ENCODE measurements around the gene MYO5A. TPM values are rescaled to one million over a fixed set of nuclear protein-coding genes. Genes with fewer than 3 reads are reported as not detected.

MYO5A gene
- total RNA-seq, 1 donor: 54.3 TPM

DNA sequence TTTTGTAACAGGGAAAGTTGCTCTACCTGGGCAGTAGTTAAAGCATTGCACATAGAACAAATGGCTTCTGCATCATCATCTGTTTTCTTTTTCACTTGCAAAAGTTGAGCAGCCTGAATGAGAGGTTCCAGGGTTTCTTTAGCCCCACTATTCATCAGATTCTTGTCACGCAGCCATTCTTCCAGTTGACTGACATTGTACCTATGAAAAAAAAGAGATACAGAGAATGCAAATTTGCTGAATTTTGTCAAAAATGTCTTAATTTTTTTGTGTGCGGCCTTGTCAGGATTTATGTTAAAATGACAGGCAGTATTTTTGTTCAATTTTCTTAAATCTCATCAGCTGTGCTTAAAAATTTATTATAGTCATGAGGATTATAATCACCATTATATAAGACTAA lies 211.7 kb downstream of the MYO5A start:
- TF ChIP-seq, protein P1, sequence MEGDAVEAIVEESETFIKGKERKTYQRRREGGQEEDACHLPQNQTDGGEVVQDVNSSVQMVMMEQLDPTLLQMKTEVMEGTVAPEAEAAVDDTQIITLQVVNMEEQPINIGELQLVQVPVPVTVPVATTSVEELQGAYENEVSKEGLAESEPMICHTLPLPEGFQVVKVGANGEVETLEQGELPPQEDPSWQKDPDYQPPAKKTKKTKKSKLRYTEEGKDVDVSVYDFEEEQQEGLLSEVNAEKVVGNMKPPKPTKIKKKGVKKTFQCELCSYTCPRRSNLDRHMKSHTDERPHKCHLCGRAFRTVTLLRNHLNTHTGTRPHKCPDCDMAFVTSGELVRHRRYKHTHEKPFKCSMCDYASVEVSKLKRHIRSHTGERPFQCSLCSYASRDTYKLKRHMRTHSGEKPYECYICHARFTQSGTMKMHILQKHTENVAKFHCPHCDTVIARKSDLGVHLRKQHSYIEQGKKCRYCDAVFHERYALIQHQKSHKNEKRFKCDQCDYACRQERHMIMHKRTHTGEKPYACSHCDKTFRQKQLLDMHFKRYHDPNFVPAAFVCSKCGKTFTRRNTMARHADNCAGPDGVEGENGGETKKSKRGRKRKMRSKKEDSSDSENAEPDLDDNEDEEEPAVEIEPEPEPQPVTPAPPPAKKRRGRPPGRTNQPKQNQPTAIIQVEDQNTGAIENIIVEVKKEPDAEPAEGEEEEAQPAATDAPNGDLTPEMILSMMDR (IDR thresholded peaks at IDR 0.05; ENCODE audit: extremely low read depth, low read depth, low read length): no peak
- no peaks in the 10 kb centered on the region for H3K4me1 ChIP-seq (ENCODE audit: insufficient read depth, low read length)
- no peaks in the 10 kb centered on the region for H4K20me1 ChIP-seq (ENCODE audit: insufficient read depth, low read length)
- no peaks in the 10 kb centered on the region for H3K27me3 ChIP-seq (ENCODE audit: insufficient read depth, low read length)
- H3K36me3 ChIP-seq (ENCODE audit: insufficient read depth, low read length): peaks cover 13% of the 10 kb centered on the region
- no peaks in the 10 kb centered on the region for H3K79me2 ChIP-seq (ENCODE audit: insufficient read depth, low read length)
- H3K9me3 ChIP-seq (ENCODE audit: low read depth, low read length): no peaks in the 10 kb centered on the region
- no peak overlapping the region for H3K4me3 ChIP-seq (ENCODE audit: insufficient read depth, low read length)
- no peak for DNase-seq (ENCODE audit: insufficient read length, low spot score, missing footprints)
- no peak overlapping the region for H3K4me2 ChIP-seq (ENCODE audit: insufficient read depth, low read length)
- no peak overlapping the region for H3K27ac ChIP-seq (ENCODE audit: low read depth, low read length)
- no peak overlapping the region for H2AFZ ChIP-seq (ENCODE audit: low read length)

DNA sequence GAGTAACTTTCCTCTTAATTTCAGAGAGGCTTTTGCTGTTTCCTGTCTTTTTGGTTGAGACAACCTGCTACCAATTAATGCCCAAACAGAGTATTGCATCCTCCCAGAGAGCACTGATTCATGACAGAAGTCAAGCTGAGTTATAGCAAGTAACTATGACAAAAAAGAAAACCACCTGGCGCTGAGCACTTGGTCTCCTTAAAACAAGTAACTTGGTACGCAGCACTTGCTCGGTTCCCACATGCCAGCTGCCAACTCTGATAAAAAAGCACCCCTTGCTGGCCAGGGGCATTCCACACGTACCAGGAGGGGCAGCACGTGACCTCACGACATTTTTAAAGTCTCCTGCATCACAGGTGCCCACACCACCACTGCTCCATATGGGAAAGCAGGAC lies 219.5 kb downstream of the MYO5A start:
- H2AFZ ChIP-seq (ENCODE audit: low read length): no peak overlapping the region
- H3K4me1 ChIP-seq (ENCODE audit: insufficient read depth, low read length): peaks cover 8% of the 10 kb centered on the region
- H3K9me3 ChIP-seq (ENCODE audit: low read depth, low read length): no peaks in the 10 kb centered on the region
- H3K4me2 ChIP-seq (ENCODE audit: insufficient read depth, low read length): no peak overlapping the region
- TF ChIP-seq, protein P1 (IDR thresholded peaks at IDR 0.05; ENCODE audit: extremely low read depth, low read depth, low read length): no peak
- no peaks in the 10 kb centered on the region for H4K20me1 ChIP-seq (ENCODE audit: insufficient read depth, low read length)
- no peak for DNase-seq (ENCODE audit: insufficient read length, low spot score, missing footprints)
- no peaks in the 10 kb centered on the region for H3K79me2 ChIP-seq (ENCODE audit: insufficient read depth, low read length)
- no peak overlapping the region for H3K27ac ChIP-seq (ENCODE audit: low read depth, low read length)
- no peaks in the 10 kb centered on the region for H3K27me3 ChIP-seq (ENCODE audit: insufficient read depth, low read length)
- H3K36me3 ChIP-seq (ENCODE audit: insufficient read depth, low read length): peaks cover 2% of the 10 kb centered on the region
- no peak overlapping the region for H3K4me3 ChIP-seq (ENCODE audit: insufficient read depth, low read length)

DNA sequence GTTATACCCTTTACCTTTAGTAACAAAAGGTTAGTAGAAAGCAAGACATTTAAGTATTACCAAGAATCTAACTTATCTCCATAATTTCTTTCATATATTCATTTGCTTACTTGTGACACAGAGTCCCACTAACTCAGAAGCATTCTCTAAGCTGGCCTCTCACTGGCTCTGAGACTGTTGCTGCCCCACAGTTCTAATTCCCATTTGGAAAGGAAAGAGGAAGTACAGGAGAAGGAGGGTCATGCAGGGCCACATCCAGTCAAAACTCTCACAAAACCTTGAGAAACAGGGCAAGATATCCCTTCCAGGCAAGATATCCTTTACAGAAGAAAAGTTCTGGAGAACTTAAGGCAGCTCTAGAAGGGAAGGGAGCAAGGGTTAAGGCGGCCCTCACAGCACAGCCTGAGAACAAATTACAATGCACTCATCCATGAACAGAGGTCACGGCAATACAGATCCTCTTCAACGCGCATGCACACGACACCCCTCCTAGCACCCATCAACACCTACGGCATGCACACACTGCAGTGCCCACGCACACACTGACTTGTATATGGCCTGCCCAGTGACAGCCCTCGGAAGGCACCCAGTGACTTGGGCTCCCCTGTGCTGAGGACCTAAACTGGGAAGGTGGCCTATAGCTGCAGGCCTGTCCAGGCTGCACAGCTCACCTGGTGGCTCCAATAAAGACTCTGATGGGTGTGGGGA lies 220.1 kb downstream of the MYO5A start:
- H2AFZ ChIP-seq (ENCODE audit: low read length): no peak overlapping the region
- no peak overlapping the region for H3K27ac ChIP-seq (ENCODE audit: low read depth, low read length)
- no peaks in the 10 kb centered on the region for H3K27me3 ChIP-seq (ENCODE audit: insufficient read depth, low read length)
- no peak overlapping the region for H3K4me2 ChIP-seq (ENCODE audit: insufficient read depth, low read length)
- H3K9me3 ChIP-seq (ENCODE audit: low read depth, low read length): no peaks in the 10 kb centered on the region
- peaks cover 2% of the 10 kb centered on the region for H3K36me3 ChIP-seq (ENCODE audit: insufficient read depth, low read length)
- no peak overlapping the region for H3K4me3 ChIP-seq (ENCODE audit: insufficient read depth, low read length)
- no peaks in the 10 kb centered on the region for H3K79me2 ChIP-seq (ENCODE audit: insufficient read depth, low read length)
- H3K4me1 ChIP-seq (ENCODE audit: insufficient read depth, low read length): peaks cover 8% of the 10 kb centered on the region
- peak; percentile 9 for DNase-seq (ENCODE audit: insufficient read length, low spot score, missing footprints)
- H4K20me1 ChIP-seq (ENCODE audit: insufficient read depth, low read length): no peaks in the 10 kb centered on the region
- TF ChIP-seq, protein P1 (IDR thresholded peaks at IDR 0.05; ENCODE audit: extremely low read depth, low read depth, low read length): no peak

DNA sequence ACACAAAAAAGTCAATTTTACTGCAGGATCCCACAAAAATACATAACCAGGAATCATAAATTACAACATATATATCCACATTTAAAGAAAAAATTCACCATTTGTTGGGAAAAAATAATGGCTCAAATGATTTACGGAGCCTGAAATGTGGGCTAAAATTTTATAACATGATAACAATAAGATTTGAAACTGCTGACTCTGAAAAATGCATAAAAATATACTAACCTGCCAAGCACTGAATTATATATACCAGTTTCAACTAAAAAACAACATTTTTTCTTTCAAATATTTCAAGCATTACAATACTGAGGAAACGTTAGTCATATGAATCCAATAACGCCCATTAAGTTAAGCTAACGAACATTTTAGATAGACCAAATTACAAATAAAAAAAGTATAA lies 220.8 kb downstream of the MYO5A start:
- Histone ChIP-seq H4K20me1 (ENCODE audit: insufficient read depth, low read length) (no peaks in the 10 kb centered on the region), H3K4me1 (ENCODE audit: insufficient read depth, low read length) (peaks cover 8% of the 10 kb centered on the region), H3K27me3 (ENCODE audit: insufficient read depth, low read length) (no peaks in the 10 kb centered on the region), H3K36me3 (ENCODE audit: insufficient read depth, low read length) (no peaks in the 10 kb centered on the region), H3K9me3 (ENCODE audit: low read depth, low read length) (no peaks in the 10 kb centered on the region), H3K27ac (ENCODE audit: low read depth, low read length) (no peak overlapping the region), H2AFZ (ENCODE audit: low read length) (no peak overlapping the region), H3K79me2 (ENCODE audit: insufficient read depth, low read length) (no peaks in the 10 kb centered on the region), H3K4me2 (ENCODE audit: insufficient read depth, low read length) (no peak overlapping the region), H3K4me3 (ENCODE audit: insufficient read depth, low read length) (no peak overlapping the region)
- no peak for DNase-seq (ENCODE audit: insufficient read length, low spot score, missing footprints)
- TF ChIP-seq, protein P1 (IDR thresholded peaks at IDR 0.05; ENCODE audit: extremely low read depth, low read depth, low read length): no peak
